ENCODE measurements around the gene GIGYF2. TPM values are rescaled to one million over a fixed set of nuclear protein-coding genes. Genes with fewer than 3 reads are reported as not detected.
"Not testable (repeated sequence)": the region's sequence is repeated elsewhere in the genome, so short reads cannot be mapped to it uniquely, and the experiment has no call there.

GIGYF2 gene
- polyA plus RNA-seq, 1 donor from 2014 or later: 52.6 TPM

DNA sequence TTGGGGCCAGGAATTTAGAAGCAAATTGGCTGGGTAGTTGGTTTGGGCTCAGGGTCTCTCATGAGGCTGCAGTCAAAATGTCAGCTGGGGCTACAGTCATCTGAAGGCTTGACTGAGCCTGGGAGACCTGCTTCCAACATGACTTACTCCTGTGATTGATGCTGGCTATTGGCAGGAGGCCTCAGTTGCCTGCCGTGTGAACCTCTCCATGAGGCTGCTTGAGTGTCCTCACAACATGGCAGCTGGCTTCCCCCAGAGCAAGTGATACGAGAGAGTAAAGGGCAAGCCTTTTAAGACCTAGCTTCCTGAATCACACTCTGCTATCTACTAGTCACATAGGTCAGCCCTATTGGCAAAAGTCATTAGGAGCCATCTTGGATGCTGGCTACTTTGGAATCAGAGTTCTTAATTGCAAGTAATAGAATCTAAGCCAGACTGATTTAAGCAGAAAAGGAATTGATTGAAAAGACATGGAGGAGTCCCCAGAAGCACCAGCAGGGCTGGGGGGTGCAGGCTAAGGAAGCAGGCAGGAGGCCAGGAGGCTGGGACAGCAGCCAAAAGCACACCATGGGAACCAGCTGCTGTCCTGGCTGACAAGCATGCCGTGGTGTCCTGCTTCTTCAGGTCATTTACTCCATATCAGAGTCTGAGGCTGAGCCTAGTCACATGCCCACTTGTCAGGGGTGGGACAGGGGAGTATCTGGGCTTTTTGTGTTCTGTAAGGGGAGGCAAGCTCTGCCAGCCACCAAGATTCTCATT is 7.8 kb upstream of the GIGYF2 start:
- Histone ChIP-seq H3K36me3 (ENCODE audit: insufficient read depth, low read length) (no peaks in the 10 kb centered on the region), H3K4me3 (ENCODE audit: low read length) (no peak overlapping the region), H3K9ac (ENCODE audit: low read length) (no peak overlapping the region), H3K27me3 (ENCODE audit: insufficient read depth, low read depth, low read length) (no peaks in the 10 kb centered on the region), H2AFZ (ENCODE audit: low read depth, low read length) (no peak overlapping the region), H3K9me3 (ENCODE audit: low read length) (no peaks in the 10 kb centered on the region), H3K9me2 (ENCODE audit: insufficient read depth, low read length) (no peaks in the 10 kb centered on the region), H3F3A (ENCODE audit: insufficient read depth, low read length, poor library complexity, severe bottlenecking) (no peaks in the 10 kb centered on the region), H3K79me2 (replicated peaks; ENCODE audit: insufficient read depth, low read length) (no peaks in the 10 kb centered on the region), H3K4me2 (ENCODE audit: low read length) (no peak overlapping the region), H3K27ac (ENCODE audit: low read length) (no peak overlapping the region), H4K20me1 (ENCODE audit: insufficient read depth) (no peaks in the 10 kb centered on the region)
- TF ChIP-seq EZH2 (IDR thresholded peaks at IDR 0.05; ENCODE audit: borderline replicate concordance, insufficient read depth, low read length, poor library complexity, severe bottlenecking) (no peak), TAF1 (IDR thresholded peaks at IDR 0.05; ENCODE audit: low read depth) (no peak), POLR2AphosphoS5 (IDR thresholded peaks at IDR 0.05) (no peak), EP300 (conservative IDR thresholded peaks at IDR 0.05; ENCODE audit: poor library complexity, severe bottlenecking) (no peak), MXI1 (conservative IDR thresholded peaks at IDR 0.05; ENCODE audit: poor library complexity, severe bottlenecking) (no peak), SMC3 (conservative IDR thresholded peaks at IDR 0.05; ENCODE audit: poor library complexity) (no peak), RAD21 (conservative IDR thresholded peaks at IDR 0.05) (no peak)
- TF ChIP-seq, protein P1, sequence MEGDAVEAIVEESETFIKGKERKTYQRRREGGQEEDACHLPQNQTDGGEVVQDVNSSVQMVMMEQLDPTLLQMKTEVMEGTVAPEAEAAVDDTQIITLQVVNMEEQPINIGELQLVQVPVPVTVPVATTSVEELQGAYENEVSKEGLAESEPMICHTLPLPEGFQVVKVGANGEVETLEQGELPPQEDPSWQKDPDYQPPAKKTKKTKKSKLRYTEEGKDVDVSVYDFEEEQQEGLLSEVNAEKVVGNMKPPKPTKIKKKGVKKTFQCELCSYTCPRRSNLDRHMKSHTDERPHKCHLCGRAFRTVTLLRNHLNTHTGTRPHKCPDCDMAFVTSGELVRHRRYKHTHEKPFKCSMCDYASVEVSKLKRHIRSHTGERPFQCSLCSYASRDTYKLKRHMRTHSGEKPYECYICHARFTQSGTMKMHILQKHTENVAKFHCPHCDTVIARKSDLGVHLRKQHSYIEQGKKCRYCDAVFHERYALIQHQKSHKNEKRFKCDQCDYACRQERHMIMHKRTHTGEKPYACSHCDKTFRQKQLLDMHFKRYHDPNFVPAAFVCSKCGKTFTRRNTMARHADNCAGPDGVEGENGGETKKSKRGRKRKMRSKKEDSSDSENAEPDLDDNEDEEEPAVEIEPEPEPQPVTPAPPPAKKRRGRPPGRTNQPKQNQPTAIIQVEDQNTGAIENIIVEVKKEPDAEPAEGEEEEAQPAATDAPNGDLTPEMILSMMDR (IDR thresholded peaks at IDR 0.05; ENCODE audit: poor library complexity, severe bottlenecking): no peak
- TF ChIP-seq, protein P2, sequence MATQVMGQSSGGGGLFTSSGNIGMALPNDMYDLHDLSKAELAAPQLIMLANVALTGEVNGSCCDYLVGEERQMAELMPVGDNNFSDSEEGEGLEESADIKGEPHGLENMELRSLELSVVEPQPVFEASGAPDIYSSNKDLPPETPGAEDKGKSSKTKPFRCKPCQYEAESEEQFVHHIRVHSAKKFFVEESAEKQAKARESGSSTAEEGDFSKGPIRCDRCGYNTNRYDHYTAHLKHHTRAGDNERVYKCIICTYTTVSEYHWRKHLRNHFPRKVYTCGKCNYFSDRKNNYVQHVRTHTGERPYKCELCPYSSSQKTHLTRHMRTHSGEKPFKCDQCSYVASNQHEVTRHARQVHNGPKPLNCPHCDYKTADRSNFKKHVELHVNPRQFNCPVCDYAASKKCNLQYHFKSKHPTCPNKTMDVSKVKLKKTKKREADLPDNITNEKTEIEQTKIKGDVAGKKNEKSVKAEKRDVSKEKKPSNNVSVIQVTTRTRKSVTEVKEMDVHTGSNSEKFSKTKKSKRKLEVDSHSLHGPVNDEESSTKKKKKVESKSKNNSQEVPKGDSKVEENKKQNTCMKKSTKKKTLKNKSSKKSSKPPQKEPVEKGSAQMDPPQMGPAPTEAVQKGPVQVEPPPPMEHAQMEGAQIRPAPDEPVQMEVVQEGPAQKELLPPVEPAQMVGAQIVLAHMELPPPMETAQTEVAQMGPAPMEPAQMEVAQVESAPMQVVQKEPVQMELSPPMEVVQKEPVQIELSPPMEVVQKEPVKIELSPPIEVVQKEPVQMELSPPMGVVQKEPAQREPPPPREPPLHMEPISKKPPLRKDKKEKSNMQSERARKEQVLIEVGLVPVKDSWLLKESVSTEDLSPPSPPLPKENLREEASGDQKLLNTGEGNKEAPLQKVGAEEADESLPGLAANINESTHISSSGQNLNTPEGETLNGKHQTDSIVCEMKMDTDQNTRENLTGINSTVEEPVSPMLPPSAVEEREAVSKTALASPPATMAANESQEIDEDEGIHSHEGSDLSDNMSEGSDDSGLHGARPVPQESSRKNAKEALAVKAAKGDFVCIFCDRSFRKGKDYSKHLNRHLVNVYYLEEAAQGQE (IDR thresholded peaks at IDR 0.05; ENCODE audit: borderline replicate concordance): no peak

- H3K79me2 ChIP-seq (replicated peaks; ENCODE audit: insufficient read depth, low read length); H3K9me2 ChIP-seq (ENCODE audit: insufficient read depth, low read length); H3K9me3 ChIP-seq (ENCODE audit: low read length); H3F3A ChIP-seq (ENCODE audit: insufficient read depth, low read length, poor library complexity, severe bottlenecking); H3K36me3 ChIP-seq (ENCODE audit: insufficient read depth, low read length); H3K4me3 ChIP-seq (ENCODE audit: low read length); H3K27ac ChIP-seq (ENCODE audit: low read length); H2AFZ ChIP-seq (ENCODE audit: low read depth, low read length); H3K9ac ChIP-seq (ENCODE audit: low read length); H4K20me1 ChIP-seq (ENCODE audit: insufficient read depth); H3K27me3 ChIP-seq (ENCODE audit: insufficient read depth, low read depth, low read length); H3K4me2 ChIP-seq (ENCODE audit: low read length): not testable (repeated sequence)
These were observed 6.0 kb upstream of the GIGYF2 start for GRCh38 chr2:232691117-232691516.

Data from neural cell (in vitro differentiated cells).